Activated effector memory CD4-positive, alpha-beta T cell treated with Interleukin-2 at 50 U/mL for 16 hours (primary cell): ENCODE measurements around the gene MACC1.
"Not testable (repeated sequence)": the region's sequence is repeated elsewhere in the genome, so short reads cannot be mapped to it uniquely, and the experiment has no call there.

ENCODE experiments used
- DNase-seq: peaks from one replicate; pipeline ENCODE4 v3.0.0-alpha.2; 2020

MACC1 gene

DNA sequence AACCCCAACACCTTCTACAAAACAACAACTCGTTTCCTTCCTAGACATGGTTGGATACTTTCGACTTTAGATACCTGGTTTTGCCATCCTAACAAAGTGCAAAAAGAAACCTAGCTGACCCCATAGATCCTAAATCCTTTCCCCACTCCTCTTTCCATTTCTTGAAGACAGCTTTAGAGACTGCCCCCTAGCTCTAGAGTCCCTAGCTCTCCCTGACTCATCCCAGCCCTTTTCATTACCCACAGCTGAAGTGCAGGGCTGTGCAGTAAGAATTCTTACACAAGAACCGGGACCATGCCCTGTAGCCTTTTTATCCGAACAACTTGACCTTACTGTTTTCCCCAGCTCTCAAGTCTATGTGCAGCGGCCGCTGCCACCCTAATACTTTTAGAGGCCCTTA lies 93.1 kb downstream of the MACC1 start:
- DNase-seq: not testable (repeated sequence)

DNA sequence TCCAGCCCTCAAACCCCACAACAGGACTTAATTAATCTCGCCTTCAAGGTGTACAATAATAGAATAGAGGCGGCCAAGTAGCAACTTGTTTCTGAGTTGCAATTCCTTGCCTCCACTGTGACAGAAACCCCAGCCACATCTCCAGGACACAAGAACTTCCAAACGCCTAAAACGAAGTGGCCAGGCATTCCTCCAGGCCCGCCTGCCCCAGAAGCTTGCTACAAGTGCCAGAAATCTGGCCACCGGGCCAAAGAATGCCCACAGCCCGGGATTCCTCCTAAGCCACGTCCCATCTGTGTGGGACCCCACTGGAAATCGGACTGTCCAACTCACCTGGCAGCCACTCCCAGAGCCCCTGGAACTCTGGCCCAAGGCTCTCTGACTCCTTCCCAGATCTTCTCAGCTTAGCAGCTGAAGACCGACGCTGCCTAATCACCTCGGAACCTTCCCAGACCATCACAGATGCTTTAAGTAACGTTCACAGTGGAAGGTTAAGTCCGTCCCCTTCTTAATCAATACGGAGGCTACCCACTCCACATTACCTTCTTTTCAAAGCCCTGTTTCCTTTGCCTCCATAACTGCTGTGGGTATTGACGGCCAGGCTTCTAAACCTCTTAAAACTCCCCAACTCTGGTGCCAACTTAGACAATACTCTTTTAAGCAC lies 94.4 kb downstream of the MACC1 start:
- DNase-seq: not testable (repeated sequence)

DNA sequence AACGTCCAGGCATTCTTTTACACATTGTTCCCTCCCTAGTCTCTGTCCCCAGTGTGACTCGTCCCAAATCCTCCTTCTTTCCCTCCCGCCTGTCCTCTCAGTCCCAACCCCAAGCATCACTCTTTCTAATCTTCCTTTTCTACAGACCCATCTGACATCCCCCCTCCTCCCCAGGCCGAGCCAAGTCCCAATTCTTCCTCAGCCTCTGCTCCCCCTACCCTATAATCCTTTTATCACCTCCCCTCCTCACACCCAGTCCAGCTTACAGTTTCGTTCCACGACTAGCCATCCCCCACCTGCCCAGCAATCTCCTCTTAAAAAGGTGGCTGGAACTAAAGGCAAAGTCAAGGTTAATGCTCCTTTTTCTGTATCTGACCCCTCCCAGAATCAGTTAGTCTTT lies 95.1 kb downstream of the MACC1 start:
- no peak for DNase-seq

DNA sequence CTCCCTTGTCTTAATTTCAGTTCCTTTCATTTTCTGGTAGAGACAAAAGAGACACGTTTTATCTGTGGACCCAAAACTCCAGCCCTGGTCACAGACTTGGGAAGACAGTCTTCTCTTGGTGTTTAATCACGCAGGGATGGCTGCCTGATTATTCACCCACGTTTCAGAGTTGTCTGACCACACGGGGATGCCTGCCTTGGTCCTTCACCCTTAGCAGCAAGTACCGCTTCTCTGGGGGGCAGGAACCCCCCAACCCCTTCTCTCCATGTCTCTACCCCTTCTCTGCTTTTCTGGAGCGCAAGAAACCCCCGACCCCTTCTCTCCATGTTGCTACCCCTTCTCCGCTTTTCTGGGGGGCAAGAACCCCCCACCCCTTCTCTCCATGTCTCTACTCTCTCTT lies 95.8 kb downstream of the MACC1 start:
- no peak for DNase-seq

DNA sequence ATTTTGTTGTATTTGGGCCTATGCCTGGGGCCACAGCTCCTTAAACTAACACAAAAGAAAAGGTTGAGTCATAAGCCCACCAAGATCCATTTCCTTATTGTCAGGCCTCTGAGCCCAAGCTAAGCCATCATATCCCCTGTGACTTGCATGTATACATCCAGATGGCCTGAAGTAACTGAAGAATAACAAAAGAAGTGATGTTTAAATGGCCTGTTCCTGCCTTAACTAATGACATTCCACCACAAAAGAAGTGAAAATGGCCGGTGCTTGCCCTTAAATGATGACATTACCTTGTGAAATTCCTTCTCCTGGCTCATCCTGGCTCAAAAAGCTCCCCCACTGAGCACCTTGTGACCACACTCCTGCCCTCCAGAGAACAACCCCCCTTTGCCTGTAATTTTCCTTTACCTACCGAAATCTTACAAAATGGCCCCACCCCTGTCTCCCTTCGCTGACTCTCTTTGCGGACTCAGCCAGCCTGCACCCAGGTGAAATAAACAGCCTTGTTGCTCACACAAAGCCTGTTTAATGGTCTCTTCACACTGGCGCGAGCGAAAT lies 96.5 kb downstream of the MACC1 start:
- not testable (repeated sequence) for DNase-seq

DNA sequence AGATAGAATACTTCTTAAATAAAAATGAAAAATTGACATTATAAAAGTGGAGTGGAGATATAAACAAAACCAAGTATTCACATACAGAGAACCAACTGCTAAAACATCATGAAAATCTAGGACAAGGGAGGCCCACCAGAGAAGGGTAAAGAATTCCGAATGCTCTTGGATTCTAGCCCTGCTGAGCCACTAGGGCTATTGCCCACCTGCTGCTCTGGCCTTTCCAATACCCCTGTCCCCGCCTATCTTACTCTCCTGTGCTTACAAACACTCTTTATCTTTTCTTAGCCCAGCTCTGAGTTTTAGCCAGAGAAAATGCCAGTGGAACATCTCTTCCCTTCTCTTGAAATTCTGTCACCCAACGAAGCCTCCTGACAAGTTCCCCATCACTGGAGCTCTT lies 100.3 kb downstream of the MACC1 start:
- DNase-seq: no peak

DNA sequence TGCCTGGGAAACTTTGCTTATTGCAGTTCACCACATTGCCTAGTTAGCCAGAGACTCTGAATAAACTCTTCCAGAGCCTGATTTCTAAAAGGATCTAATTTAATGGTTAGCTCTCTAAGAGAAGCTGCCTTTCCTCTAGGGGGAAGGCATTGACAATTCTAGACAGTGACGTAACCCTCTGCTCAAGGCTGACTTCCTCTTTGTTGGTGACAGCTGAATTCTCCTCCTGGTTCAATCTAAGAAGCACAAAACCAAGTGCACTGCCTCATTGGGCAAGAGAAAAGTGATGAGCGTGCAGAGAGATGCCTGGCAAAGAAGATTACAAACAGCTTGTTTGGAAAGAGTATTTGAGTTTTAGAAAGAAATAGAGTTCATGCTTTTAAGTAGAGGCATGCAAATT lies 102.7 kb downstream of the MACC1 start:
- no peak for DNase-seq

DNA sequence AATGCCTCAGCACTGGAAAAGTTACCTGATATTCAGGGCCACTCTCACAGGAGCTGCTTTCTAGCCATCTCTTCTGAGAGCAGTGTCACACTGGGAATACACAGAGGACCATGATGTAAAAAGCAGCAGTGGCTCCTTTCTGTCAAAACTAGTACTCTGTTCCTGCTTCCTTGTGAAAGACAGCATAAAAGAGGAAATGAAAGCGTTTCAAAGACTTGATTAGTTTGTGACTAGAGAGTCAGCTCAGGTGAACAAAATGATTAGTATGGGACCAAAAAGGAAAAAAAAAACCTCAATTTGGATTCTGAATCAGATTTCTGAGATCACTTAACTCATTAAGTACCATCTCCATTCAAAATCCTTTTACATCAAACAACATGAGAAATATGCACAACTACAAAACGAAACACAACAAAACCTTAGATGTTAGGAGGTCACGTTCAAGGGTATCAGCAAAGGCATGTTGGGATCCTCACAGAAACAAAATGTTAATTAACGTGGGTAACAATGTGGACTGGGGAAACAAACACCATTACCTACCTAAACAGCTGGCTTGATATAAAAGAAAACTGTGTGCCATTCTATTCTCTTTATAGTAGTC lies 103.7 kb downstream of the MACC1 start:
- no peak for DNase-seq

DNA sequence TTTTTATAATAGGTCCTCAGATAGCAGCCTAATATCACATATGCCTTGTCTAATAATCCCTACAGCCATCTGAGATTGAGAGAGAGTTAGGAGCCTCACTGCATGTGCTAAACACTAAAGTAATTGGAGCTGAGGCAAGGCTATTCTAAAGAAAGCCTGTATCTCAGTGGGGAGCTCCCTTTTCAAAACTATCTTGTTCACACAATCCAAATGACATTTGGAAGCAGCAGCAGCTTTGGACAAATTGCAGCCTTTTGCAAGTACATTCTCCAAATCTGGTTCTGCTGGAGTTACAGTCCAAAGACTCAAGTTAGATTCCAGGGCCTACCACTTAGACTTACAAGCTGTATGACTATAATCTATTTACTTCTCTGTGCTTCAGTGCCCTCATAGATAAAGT lies 104.5 kb downstream of the MACC1 start:
- no peak for DNase-seq

DNA sequence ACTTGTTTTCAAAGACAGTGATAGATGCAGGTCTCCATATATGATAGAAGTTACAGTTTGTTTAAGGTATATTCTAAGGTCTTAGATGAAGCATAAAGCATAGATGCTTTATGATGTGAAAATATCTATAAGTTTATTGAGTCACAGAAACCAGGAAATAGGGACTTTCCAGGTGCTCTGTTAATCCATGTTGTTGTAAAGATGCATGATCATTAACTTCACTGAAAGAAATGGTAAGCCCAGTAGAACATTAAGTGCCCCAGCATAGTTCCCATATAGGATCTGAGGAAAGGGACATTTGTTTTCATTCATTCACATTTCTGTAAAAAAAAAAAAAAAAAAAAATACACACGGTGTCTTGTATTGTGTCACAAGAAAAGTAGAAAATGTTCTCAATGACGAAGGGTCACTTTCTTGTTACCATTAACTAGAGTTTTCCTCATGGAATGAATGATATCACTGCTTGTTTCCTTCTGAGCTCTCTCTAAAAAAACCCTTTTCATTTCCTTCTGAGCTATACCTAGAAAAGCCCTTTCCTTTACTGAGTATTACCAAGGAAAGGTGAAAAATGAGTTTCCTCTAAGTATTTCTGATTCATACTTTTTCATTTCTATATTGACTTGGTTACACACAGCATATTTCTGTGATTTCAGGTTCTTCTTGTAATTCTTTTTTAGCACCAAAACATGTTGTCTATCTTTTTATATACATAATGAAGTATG lies 105.2 kb downstream of the MACC1 start:
- DNase-seq: no peak

DNA sequence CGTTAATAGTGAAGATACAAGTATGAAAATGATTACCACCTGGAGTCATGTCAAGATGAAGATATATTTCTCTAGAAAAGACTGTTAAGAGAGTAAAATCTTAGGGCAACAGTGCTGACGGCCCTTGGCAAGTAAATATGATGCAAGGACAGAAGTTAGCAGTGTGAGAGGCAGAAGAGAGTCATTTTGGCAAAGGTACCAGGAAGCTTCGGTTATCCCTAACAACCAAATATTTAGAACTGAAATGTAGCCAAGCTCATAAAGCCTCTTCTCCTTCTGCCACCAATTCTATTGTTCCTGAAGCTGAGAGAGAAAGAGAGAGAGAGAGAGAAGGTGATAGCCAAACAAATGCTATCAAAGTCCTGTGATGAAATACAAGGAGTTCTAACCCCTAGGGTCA lies 109.6 kb downstream of the MACC1 start:
- no peak for DNase-seq

DNA sequence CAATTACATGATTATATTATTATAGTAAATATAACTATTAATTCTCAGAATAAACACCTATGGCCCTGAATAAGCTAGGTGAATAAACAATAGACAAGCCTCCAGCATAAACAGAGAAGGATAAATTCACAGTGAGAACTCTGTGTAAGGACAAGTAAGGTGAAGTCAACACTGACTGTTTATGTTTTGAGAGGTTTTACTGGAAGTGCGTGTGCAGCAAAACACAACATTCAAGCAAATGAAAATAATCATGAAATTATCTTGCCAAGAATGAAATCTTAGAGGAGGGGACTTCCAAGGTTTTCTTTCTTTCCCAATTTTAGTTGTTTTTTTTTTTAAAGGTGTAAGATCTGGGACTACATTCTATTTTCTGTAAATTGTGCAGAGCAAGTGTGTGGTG lies 112.5 kb downstream of the MACC1 start:
- no peak for DNase-seq

DNA sequence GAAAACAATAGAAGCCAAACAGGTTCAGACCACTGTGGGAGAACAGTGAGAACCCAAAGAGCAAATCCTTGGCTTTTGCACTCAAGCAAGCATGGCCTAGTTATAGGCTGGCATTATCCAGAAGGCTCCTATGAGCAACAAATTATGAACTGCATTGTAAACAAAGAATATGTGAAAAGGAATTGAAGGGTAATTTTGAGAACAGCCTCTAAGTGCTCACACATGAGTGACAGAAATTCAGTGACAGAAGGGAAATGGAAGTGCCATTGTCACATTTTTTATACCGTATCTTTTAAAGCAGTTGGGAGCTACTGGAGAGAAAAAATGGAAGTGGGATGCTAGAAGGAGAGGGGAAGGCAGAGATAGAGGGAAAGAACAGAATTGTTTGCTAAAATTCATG lies 114.2 kb downstream of the MACC1 start:
- DNase-seq: no peak

DNA sequence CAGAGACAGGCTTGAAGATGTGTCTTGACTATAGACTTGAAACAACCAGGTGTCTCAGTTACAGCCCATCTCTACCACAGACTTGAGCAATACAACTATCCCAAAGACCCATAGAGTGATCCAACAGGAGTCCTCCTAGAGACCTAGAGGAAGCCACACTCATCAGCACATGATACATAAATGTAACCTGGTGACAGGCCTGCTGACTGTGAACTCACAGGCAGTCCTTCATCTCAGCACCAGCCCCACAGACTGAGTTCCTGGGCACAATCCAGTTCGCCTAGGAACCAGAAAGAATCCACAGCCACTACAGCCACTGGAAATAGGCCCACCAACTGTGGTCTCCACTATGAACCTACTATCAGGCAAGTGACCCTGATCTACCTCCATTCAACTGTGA lies 121.3 kb downstream of the MACC1 start:
- no peak for DNase-seq

DNA sequence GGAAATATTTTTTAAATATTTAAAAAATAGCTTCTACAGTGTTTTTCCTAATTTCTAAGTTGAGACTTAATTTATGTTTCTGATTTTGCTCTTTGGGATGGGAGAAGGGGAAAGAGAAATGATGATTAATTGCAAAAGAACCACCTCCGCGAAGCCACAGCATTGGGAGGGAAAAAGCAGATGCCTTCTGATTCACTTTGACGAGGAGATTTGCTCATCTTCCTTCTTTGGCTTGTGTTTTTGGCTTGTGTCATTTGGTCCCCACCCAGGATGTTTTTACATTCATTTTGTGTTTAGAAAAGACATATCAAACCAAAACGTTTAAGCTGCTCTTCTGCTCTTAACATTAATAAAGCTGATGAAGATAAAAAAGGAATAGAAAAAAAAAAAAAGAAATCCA lies 121.7 kb downstream of the MACC1 start:
- DNase-seq: no peak

DNA sequence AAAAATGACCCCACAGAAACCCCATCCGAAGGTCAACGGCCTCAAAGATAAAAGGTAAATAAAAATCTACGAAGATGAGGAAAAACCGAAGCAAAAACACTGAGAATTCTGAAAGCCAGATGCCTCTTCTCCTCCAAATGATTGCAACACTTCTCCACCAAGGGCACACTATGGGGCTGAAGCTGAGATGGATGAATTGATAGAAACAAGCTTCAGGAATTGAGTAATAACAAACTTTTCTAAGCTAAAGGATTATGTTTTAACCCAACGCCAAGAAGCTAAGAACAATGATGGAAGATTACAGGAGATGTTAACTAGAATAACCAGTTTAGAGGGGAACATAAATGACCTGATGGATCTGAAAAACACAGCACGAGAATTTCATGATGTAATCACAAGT lies 127.8 kb downstream of the MACC1 start:
- no peak for DNase-seq

DNA sequence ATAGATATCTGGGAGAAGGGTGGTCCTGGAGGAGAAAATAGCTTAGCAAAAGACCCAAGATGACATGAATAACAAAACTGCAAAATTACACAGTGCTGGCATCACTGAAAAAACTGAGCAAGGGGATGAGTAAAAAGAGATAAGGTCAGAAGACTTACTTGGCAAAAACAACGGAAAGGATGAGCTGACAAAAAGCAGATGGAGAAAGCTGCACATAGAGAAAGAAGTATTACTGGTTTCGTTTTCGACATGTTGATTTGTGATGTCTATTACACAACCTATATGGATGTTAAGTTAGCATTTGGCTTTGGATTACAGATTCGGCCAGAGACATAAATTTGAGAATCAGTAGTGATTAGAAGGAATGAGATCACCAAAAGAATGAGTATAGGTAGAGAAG lies 132.1 kb downstream of the MACC1 start:
- no peak for DNase-seq
